H1 (cell line): ENCODE data around the gene RAD9A. TPM values are rescaled to one million over a fixed set of nuclear protein-coding genes. Genes with fewer than 3 reads are reported as not detected.

ENCODE experiments used
- polyA plus RNA-seq, 7 experiments: library from polyadenylated mRNA; depleted of rRNA in 3 of 7; stranded (reverse) in 5 of 7; unstranded in 2 of 7; fragments of >200 nt in 5 of 7; fragments of 200-250 nt in 2 of 7; gene quantifications; 1 replicate in 5 of 7; 2 replicates in 1 of 7; 4 replicates in 1 of 7; pipeline versions ENCODE4 v1.2.1 to v1.2.3, GENCODE V29; 2011 to 2013; ENCODE audit warnings: missing spikeins in 2 of 7, mixed read lengths in 2 of 7
- total RNA-seq: library from RNA; stranded (reverse); fragmentation: NEBNext Ultra II Directional; extraction: Animal tissue kit (Norgen Biotek cat#: 25700); gene quantifications from 2 replicates; pipeline ENCODE4 v1.2.1, GENCODE V29; 2021
- TF ChIP-seq, protein P1 (sequence below): fragments of 300-600 bp; sonication (generic); IDR thresholded peaks from 2 replicates; pipeline ENCODE4 v1.7.1; 2012; ENCODE audit warnings: low read length, moderate library complexity, mild to moderate bottlenecking, inconsistent platforms; ENCODE audit not compliant: insufficient replicate concordance

Gene RAD9A
- total and polyA plus RNA-seq, 2 of the 8 experiments (the other 6 are each of a cell fraction or from before 2014, with no cell fraction given): 22.2 to 25.5 TPM

DNA sequence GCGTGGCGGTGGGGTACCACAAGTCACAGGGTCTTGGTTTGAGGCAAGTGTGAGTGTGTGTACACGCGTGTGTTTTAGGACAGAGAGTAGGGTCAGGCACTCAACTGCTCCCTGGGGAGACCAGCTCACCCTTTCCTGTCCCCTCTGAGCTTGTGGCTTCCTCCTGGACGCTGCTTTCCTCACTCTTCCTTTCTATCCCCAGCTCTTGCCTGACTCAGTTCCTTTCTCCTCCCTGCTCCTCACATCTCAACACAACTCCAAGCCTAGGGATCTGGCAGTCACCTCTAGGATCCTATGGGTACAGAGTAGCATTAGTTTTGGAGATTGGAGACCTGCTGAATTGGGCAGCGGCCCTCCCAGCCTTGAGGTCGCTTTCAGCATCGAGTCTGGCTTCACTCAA lies 22.5 kb upstream of the RAD9A start (continued):
- TF ChIP-seq, protein P1, sequence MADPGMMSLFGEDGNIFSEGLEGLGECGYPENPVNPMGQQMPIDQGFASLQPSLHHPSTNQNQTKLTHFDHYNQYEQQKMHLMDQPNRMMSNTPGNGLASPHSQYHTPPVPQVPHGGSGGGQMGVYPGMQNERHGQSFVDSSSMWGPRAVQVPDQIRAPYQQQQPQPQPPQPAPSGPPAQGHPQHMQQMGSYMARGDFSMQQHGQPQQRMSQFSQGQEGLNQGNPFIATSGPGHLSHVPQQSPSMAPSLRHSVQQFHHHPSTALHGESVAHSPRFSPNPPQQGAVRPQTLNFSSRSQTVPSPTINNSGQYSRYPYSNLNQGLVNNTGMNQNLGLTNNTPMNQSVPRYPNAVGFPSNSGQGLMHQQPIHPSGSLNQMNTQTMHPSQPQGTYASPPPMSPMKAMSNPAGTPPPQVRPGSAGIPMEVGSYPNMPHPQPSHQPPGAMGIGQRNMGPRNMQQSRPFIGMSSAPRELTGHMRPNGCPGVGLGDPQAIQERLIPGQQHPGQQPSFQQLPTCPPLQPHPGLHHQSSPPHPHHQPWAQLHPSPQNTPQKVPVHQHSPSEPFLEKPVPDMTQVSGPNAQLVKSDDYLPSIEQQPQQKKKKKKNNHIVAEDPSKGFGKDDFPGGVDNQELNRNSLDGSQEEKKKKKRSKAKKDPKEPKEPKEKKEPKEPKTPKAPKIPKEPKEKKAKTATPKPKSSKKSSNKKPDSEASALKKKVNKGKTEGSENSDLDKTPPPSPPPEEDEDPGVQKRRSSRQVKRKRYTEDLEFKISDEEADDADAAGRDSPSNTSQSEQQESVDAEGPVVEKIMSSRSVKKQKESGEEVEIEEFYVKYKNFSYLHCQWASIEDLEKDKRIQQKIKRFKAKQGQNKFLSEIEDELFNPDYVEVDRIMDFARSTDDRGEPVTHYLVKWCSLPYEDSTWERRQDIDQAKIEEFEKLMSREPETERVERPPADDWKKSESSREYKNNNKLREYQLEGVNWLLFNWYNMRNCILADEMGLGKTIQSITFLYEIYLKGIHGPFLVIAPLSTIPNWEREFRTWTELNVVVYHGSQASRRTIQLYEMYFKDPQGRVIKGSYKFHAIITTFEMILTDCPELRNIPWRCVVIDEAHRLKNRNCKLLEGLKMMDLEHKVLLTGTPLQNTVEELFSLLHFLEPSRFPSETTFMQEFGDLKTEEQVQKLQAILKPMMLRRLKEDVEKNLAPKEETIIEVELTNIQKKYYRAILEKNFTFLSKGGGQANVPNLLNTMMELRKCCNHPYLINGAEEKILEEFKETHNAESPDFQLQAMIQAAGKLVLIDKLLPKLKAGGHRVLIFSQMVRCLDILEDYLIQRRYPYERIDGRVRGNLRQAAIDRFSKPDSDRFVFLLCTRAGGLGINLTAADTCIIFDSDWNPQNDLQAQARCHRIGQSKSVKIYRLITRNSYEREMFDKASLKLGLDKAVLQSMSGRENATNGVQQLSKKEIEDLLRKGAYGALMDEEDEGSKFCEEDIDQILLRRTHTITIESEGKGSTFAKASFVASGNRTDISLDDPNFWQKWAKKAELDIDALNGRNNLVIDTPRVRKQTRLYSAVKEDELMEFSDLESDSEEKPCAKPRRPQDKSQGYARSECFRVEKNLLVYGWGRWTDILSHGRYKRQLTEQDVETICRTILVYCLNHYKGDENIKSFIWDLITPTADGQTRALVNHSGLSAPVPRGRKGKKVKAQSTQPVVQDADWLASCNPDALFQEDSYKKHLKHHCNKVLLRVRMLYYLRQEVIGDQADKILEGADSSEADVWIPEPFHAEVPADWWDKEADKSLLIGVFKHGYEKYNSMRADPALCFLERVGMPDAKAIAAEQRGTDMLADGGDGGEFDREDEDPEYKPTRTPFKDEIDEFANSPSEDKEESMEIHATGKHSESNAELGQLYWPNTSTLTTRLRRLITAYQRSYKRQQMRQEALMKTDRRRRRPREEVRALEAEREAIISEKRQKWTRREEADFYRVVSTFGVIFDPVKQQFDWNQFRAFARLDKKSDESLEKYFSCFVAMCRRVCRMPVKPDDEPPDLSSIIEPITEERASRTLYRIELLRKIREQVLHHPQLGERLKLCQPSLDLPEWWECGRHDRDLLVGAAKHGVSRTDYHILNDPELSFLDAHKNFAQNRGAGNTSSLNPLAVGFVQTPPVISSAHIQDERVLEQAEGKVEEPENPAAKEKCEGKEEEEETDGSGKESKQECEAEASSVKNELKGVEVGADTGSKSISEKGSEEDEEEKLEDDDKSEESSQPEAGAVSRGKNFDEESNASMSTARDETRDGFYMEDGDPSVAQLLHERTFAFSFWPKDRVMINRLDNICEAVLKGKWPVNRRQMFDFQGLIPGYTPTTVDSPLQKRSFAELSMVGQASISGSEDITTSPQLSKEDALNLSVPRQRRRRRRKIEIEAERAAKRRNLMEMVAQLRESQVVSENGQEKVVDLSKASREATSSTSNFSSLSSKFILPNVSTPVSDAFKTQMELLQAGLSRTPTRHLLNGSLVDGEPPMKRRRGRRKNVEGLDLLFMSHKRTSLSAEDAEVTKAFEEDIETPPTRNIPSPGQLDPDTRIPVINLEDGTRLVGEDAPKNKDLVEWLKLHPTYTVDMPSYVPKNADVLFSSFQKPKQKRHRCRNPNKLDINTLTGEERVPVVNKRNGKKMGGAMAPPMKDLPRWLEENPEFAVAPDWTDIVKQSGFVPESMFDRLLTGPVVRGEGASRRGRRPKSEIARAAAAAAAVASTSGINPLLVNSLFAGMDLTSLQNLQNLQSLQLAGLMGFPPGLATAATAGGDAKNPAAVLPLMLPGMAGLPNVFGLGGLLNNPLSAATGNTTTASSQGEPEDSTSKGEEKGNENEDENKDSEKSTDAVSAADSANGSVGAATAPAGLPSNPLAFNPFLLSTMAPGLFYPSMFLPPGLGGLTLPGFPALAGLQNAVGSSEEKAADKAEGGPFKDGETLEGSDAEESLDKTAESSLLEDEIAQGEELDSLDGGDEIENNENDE: no peak
